ENCODE measurements around the gene MICAL2. TPM values are rescaled to one million over a fixed set of nuclear protein-coding genes. Genes with fewer than 3 reads are reported as not detected.
A peak's percentile ranks its signal among the peaks of the same experiment; 100 is the strongest.

The MICAL2 gene
- total RNA-seq, 1 experiment from 2014 or later: 191 TPM

DNA sequence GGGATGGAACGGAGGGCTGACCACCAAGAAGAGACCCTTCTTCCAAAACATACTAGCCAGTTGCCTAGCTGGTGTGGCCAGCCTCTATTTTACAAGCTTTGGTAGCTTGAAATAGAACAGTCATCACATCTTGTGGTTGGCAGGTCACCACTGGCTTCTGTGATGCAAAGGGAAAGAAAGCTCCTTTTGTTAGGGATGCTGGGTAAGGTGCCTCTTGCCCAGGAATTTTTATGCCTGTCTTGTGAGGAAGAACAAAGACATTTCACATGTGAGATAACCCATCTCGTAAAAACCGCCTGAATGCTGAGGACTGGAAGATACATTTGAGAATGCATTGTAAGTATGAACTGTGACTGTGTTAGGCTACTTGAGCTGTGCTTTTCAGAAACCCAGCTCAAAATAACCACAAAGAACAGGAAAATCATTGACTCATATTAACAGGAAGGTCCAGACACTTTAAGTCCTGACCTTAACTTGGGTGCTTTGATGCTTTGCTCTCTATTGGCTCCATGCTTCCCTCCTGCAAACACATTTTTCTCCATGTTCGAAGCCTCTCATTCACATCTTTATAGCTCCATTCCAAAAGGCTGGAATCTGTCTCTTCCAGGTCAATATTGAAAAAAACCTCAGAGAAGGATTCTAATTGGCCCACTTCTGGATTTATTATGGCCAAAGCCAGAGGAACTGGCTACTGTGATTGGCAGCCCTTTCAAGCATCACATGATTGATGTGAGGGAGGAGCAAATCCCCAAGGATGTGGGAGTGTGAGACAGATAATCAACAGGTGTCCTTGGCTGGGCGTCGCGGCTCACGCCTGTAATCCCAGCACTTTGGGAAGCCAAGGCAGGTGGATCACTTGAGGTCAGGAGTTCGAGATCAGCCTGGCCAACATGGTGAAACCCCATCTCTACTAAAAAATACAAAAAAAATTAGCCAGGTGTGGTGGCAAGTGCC is 53.9 kb downstream of the MICAL2 start:
- peaks cover 71% of the 10 kb centered on the region for H3K36me3 Mint-ChIP-seq (ENCODE audit: insufficient read depth, unreplicated experiment)
- H3K27ac Mint-ChIP-seq (ENCODE audit: unreplicated experiment): peak overlapping the region; percentile 93
- no peaks in the 10 kb centered on the region for H3K9me3 Mint-ChIP-seq (ENCODE audit: low read depth, unreplicated experiment)
- CTCF ChIA-PET: interaction anchor here (0.5 to 1.8 kb wide), 13 partner anchors 15 to 346 kb away, joined by 3 to 12 read pairs (median 4); partner anchors contain the start of gene MICAL2
- BruUV-seq (replicated peaks): no TSS peak
- intact Hi-C loops (cut with micrococcal nuclease; ENCODE audit: unreplicated experiment): loop anchor here (5.0 kb wide), 2 partner anchors 37 to 77 kb away; no protein-coding TSS in a partner anchor
- no peaks in the 10 kb centered on the region for H3K27me3 Mint-ChIP-seq (ENCODE audit: unreplicated experiment)
- DNase-seq: peak; percentile 63
- TF ChIP-seq, protein P1, sequence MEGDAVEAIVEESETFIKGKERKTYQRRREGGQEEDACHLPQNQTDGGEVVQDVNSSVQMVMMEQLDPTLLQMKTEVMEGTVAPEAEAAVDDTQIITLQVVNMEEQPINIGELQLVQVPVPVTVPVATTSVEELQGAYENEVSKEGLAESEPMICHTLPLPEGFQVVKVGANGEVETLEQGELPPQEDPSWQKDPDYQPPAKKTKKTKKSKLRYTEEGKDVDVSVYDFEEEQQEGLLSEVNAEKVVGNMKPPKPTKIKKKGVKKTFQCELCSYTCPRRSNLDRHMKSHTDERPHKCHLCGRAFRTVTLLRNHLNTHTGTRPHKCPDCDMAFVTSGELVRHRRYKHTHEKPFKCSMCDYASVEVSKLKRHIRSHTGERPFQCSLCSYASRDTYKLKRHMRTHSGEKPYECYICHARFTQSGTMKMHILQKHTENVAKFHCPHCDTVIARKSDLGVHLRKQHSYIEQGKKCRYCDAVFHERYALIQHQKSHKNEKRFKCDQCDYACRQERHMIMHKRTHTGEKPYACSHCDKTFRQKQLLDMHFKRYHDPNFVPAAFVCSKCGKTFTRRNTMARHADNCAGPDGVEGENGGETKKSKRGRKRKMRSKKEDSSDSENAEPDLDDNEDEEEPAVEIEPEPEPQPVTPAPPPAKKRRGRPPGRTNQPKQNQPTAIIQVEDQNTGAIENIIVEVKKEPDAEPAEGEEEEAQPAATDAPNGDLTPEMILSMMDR (IDR thresholded peaks at IDR 0.05; ENCODE audit: unreplicated experiment): no peak
- H3K4me1 Mint-ChIP-seq (ENCODE audit: low read depth, unreplicated experiment): peaks cover 86% of the 10 kb centered on the region
- H3K4me3 Mint-ChIP-seq (ENCODE audit: low read depth, unreplicated experiment): peak overlapping the region; percentile 36

DNA sequence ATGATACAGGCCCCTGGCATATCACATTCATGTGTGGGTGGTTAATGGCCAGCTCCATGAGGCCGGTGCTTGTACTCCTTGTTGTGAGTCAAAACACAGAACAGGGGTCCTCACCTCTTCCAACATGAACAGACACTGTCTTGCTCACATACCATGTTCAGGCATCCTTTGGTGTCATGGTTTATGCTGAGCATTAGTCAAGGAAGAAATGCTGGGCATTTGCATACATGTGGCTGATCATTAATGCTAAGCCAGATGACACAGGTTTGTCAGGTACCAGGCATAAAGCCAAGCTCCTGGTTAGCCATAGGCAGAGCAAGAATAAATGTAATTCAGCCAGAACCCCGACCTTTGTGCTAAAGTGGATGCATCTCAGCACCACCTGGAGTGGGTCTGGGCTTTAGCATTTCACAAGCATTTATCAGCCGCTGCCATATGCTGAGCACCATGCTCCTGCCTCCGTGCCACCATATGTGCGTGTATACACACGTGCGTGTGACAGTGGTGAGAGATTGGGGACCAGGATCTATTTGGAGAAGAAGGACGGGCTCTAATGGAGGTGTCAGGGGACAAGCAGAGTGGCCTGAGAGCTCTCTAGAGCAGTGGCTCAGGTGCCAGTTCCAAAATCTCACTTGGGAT is 55.0 kb downstream of the MICAL2 start:
- no peak for DNase-seq
- no TSS peak for BruUV-seq (replicated peaks)
- H3K27ac Mint-ChIP-seq (ENCODE audit: unreplicated experiment): peak overlapping the region; percentile 95
- H3K4me3 Mint-ChIP-seq (ENCODE audit: low read depth, unreplicated experiment): no peak overlapping the region
- no peaks in the 10 kb centered on the region for H3K9me3 Mint-ChIP-seq (ENCODE audit: low read depth, unreplicated experiment)
- H3K36me3 Mint-ChIP-seq (ENCODE audit: insufficient read depth, unreplicated experiment): peaks cover 62% of the 10 kb centered on the region
- TF ChIP-seq, protein P1 (IDR thresholded peaks at IDR 0.05; ENCODE audit: unreplicated experiment): no peak
- H3K4me1 Mint-ChIP-seq (ENCODE audit: low read depth, unreplicated experiment): peaks cover 77% of the 10 kb centered on the region
- intact Hi-C loops (cut with micrococcal nuclease; ENCODE audit: unreplicated experiment): loop anchor here (5.0 kb wide), 1 partner anchor 78 kb away; no protein-coding TSS in a partner anchor
- no peaks in the 10 kb centered on the region for H3K27me3 Mint-ChIP-seq (ENCODE audit: unreplicated experiment)
- CTCF ChIA-PET: interaction anchor here (0.6 to 1.8 kb wide), 3 partner anchors 14 to 79 kb away, joined by 4 to 11 read pairs (median 6); no protein-coding TSS in a partner anchor

DNA sequence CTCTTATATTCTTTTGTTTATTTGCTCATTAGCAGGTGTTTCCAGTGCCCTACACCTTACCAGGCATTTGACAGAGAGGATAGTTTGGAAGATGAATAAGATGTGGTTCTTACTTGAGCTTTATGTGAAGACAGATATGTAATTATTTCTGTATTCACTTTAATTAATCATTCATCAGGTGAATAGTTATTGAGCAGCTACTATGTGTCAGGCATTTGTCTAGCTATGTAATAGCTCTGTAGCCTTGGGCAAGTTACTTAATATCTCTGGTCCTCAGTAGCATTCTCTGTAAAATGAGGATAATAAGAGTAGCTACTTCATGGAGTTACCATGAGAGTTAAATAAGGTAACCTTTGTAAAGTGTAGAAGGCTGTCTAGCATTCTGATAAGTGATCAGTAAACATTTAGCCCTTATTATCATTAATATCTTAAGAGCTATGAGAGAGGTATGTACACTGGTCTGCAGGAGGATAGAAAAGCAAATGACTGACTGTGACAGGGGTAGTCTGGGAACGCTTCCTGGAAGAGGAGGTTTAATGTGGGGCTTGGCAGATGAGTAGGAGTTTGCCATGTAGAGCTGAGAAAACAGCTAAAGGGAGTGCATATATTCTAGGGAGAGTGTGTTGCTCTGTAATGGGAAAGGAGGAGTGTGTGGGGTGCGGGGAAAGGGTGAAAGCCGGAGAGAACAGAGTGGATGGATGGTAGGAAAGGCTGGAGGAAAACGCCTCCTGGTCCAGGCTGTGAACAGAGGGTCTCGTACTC is 56.1 kb downstream of the MICAL2 start:
- intact Hi-C loops (cut with micrococcal nuclease; ENCODE audit: unreplicated experiment): loop anchor here (5.0 kb wide), 1 partner anchor 79 kb away; no protein-coding TSS in a partner anchor
- Mint-ChIP-seq H3K4me1 (ENCODE audit: low read depth, unreplicated experiment) (peaks cover 73% of the 10 kb centered on the region), H3K4me3 (ENCODE audit: low read depth, unreplicated experiment) (peak overlapping the region; percentile 25), H3K27me3 (ENCODE audit: unreplicated experiment) (no peaks in the 10 kb centered on the region), H3K36me3 (ENCODE audit: insufficient read depth, unreplicated experiment) (peaks cover 57% of the 10 kb centered on the region), H3K9me3 (ENCODE audit: low read depth, unreplicated experiment) (no peaks in the 10 kb centered on the region), H3K27ac (ENCODE audit: unreplicated experiment) (peak overlapping the region; percentile 95)
- TF ChIP-seq, protein P1 (IDR thresholded peaks at IDR 0.05; ENCODE audit: unreplicated experiment): no peak
- CTCF ChIA-PET: interaction anchor here (0.5 to 1.8 kb wide), 2 partner anchors 79 to 80 kb away, joined by 3 to 6 read pairs; no protein-coding TSS in a partner anchor
- BruUV-seq (replicated peaks): TSS peak; percentile 93
- no peak for DNase-seq
